Gastrocnemius medialis (tissue), 4 donors: ENCODE results near the gene LRRC4C. TPM values are rescaled to one million over a fixed set of nuclear protein-coding genes. Genes with fewer than 3 reads are reported as not detected.

Experiments used
- ATAC-seq, 2 donors: fragments of 150-250 bp; one replicate each; pipeline ENCODE4 v1.9.1; 2016
- DNase-seq, 2 donors: peaks; one replicate each; pipeline ENCODE4 v3.0.0-alpha.2; 2019
- H3K27ac ChIP-seq, 4 donors: fragments of 200-600 bp; sonication (generic); 1 replicate in 1 of 4; 2 replicates in 3 of 4; pipeline ENCODE4 v1.5.1; 2016 to 2018; ENCODE audit warnings: mild to moderate bottlenecking in 2 of 4, moderate library complexity in 1 of 4
- H3K27me3 ChIP-seq, 3 donors: fragments of 200-600 bp; sonication (generic) in 2 of 3; 1 replicate in 1 of 3; 2 replicates in 2 of 3; pipeline versions ENCODE4 v1.5.1 to v1.6.0; 2016 to 2019; ENCODE audit warnings: mild to moderate bottlenecking in 1 of 3, moderate library complexity in 1 of 3
- H3K36me3 ChIP-seq, 2 donors: fragments of 200-600 bp; sonication (generic) in 1 of 2; one replicate each; pipeline ENCODE4 v1.5.1; 2017 to 2018
- H3K4me1 ChIP-seq, 2 donors: fragments of 200-600 bp; sonication (generic) in 1 of 2; one replicate each; pipeline ENCODE4 v1.5.1; 2016 to 2017; ENCODE audit warnings: mild to moderate bottlenecking in 2 of 2
- H3K4me3 ChIP-seq, 4 donors: fragments of 200-600 bp; sonication (generic) in 3 of 4; 1 replicate in 1 of 4; 2 replicates in 3 of 4; pipeline ENCODE4 v1.5.1; 2016 to 2019; ENCODE audit warnings: mild to moderate bottlenecking in 2 of 4
- H3K9me3 ChIP-seq, 3 donors: fragments of 200-600 bp; sonication (generic) in 2 of 3; 1 replicate in 1 of 3; 2 replicates in 2 of 3; pipeline ENCODE4 v1.5.1; 2016 to 2019
- CTCF ChIP-seq, 5 experiments: fragments of 450-650 bp in 3 of 5; fragments of 200-600 bp in 2 of 5; sonication (generic) in 2 of 5; IDR thresholded peaks in 4 of 5; conservative IDR thresholded peaks in 1 of 5; 1 replicate in 4 of 5; 2 replicates in 1 of 5; pipeline ENCODE4 v1.5.1; 2016 to 2019; ENCODE audit warnings: antibody characterized with exemption in 5 of 5, mild to moderate bottlenecking in 3 of 5, moderate library complexity in 3 of 5
- POLR2A ChIP-seq, 2 donors: fragments of 450-650 bp; IDR thresholded peaks; one replicate each; pipeline ENCODE4 v1.6.1; 2017; ENCODE audit warnings: antibody characterized with exemption in 2 of 2, mild to moderate bottlenecking in 2 of 2, moderate library complexity in 2 of 2
- in situ Hi-C, 4 donors: fragments of 200-750 bp; cut with MboI; loops; one replicate each; pipeline versions ENCODE4 v1.15.0 to v1.8.0; 2017; ENCODE audit warnings: low sequenced_read_pairs in 4 of 4
- intact Hi-C: fragments of 100-400 bp; cut with DNase I; formaldehyde crosslinking; loops from one replicate; pipeline ENCODE4 v1.15.1; 2023; ENCODE audit warnings: low total_unique reads
- total RNA-seq, 4 donors: library from RNA; depleted of rRNA; stranded (reverse); fragments of >200 nt; gene quantifications; one replicate each; pipeline versions ENCODE4 v1.1.0 to v1.2.3, GENCODE V29; 2016

LRRC4C gene
- total RNA-seq, 4 donors from 2014 or later: 0.15 to 0.59 (median 0.24) TPM; not detected in 1

- intact Hi-C loops (no loop called here), in situ Hi-C loops (no loop called here)
- Histone ChIP-seq H3K9me3 (no peaks in the 10 kb centered on the region), H3K4me3 (no peak overlapping the region), H3K36me3 (no peaks in the 10 kb centered on the region), H3K27ac (no peak overlapping the region), H3K27me3 (peaks cover 0 to under 1% (median under 1%) of the 10 kb centered on the region in 3 donors), H3K4me1 (no peaks in the 10 kb centered on the region)
- DNase-seq: no peak
- ATAC-seq: no peak
- TF ChIP-seq CTCF (IDR thresholded peaks at IDR 0.05 in 4 of 5, conservative IDR thresholded peaks at IDR 0.05 in 1 of 5) (no peak), POLR2A (IDR thresholded peaks at IDR 0.05) (no peak)
Observed at GRCh38 chr11:40287916-40288803, 1171.3 kb downstream of the LRRC4C start.

GRCh38 chr11:40286137-40286536, 1173.3 kb downstream of the LRRC4C start:
- Histone ChIP-seq H3K4me3 (no peak overlapping the region), H3K4me1 (no peaks in the 10 kb centered on the region), H3K27ac (no peak overlapping the region), H3K27me3 (no peaks in the 10 kb centered on the region), H3K9me3 (no peaks in the 10 kb centered on the region), H3K36me3 (no peaks in the 10 kb centered on the region)
- no peak for DNase-seq
- no peak for TF ChIP-seq CTCF (IDR thresholded peaks at IDR 0.05 in 4 of 5, conservative IDR thresholded peaks at IDR 0.05 in 1 of 5)
- TF ChIP-seq POLR2A (IDR thresholded peaks at IDR 0.05): no peak
- in situ Hi-C loops (no loop called here), intact Hi-C loops (no loop called here)
- ATAC-seq: no peak

- intact Hi-C loops: no loop called here
- Histone ChIP-seq H3K27me3 (no peaks in the 10 kb centered on the region), H3K4me1 (no peaks in the 10 kb centered on the region), H3K4me3 (no peak overlapping the region), H3K9me3 (no peaks in the 10 kb centered on the region), H3K27ac (no peak overlapping the region), H3K36me3 (no peaks in the 10 kb centered on the region)
- TF ChIP-seq CTCF (IDR thresholded peaks at IDR 0.05 in 4 of 5, conservative IDR thresholded peaks at IDR 0.05 in 1 of 5) (no peak), POLR2A (IDR thresholded peaks at IDR 0.05) (no peak)
- in situ Hi-C loops: no loop called here
- DNase-seq (no peak), ATAC-seq (no peak)
Observed at GRCh38 chr11:40285558-40285957, 1173.9 kb downstream of the LRRC4C start.

GRCh38 chr11:40281052-40281580, 1178.3 kb downstream of the LRRC4C start:
- no peak overlapping the region for H3K27ac ChIP-seq
- no peak for TF ChIP-seq POLR2A (IDR thresholded peaks at IDR 0.05)
- TF ChIP-seq CTCF (IDR thresholded peaks at IDR 0.05 in 4 of 5, conservative IDR thresholded peaks at IDR 0.05 in 1 of 5): no peak
- H3K27me3 ChIP-seq: no peaks in the 10 kb centered on the region
- H3K9me3 ChIP-seq: no peaks in the 10 kb centered on the region
- ATAC-seq (no peak), DNase-seq (no peak)
- H3K36me3 ChIP-seq: no peaks in the 10 kb centered on the region
- intact Hi-C loops: no loop called here
- no peaks in the 10 kb centered on the region for H3K4me1 ChIP-seq
- no peak overlapping the region for H3K4me3 ChIP-seq
- in situ Hi-C loops: no loop called here
